Activated CD4-positive, alpha-beta T cell treated with anti-CD3 and anti-CD28 coated beads for 4 hours (primary cell): ENCODE data around the gene CASTOR2.
"Not testable (repeated sequence)": the region's sequence is repeated elsewhere in the genome, so short reads cannot be mapped to it uniquely, and the experiment has no call there.

ENCODE experiments used
- DNase-seq, 2 donors: peaks; one replicate each; pipeline ENCODE4 v3.0.0-alpha.2; 2020

The CASTOR2 gene

DNA sequence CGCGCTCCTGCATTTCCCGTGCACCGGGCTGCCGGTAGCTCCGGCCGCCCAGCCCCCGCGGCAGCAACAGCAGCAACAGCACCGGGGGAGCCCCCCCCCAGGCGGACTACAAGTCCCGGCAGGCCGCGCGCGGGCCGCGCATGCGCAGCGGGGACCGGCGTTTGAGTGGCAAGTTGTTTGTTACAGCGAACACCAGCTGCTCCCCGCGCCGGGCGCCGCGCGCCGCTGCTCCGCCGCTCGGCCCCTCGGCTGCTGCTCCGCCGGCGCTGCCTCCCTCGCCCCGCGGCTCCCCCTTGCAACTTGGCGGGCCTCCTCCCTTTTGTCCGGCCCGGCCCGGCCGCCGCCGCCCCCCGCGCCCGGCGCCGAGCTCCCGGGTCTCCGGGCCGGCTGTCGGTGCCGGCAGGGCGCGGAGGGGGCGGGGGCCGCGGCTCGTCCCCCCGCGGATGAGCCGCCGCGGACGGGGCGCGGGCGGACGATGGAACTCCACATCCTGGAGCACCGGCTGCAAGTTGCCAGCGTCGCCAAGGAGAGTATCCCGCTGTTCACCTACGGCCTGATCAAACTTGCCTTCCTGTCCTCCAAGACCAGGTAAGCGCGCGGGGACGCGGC lies at the start of gene CASTOR2:
Gene CASTOR2 (plus strand): TSS at position 195 of the 609 bp plus-strand sequence. CDS start 281 bp downstream, at position 476.
- DNase-seq, result peak; percentile 68 to 75

DNA sequence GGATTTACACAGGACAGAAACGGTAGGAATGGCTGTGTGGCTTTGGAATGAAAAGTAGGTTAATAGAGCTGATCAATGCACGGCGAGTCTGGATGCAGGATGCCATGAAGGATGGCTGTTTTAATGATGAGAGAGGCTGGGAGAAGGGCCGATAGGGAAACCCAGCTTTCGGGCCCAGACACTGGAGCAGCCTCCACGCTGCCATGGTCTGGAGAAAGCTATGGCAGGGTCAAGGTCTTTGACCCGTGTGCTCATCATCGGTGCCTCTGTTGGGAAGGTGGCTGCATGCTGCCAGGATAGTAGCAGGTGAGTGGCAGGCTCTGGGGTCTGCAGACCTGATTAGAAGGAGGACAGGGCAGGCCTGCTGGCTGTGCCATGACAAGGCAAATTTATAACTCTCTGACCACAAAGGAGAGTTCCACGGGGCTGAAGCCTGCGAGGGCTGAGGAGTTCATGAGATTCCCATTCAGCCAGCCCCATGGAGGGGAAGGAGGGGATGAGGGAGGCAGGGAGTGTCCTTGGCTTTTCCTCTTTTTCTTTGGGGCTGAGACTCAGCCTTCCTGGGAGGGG lies 42.1 kb upstream of the CASTOR2 start:
- DNase-seq, result not testable (repeated sequence)

DNA sequence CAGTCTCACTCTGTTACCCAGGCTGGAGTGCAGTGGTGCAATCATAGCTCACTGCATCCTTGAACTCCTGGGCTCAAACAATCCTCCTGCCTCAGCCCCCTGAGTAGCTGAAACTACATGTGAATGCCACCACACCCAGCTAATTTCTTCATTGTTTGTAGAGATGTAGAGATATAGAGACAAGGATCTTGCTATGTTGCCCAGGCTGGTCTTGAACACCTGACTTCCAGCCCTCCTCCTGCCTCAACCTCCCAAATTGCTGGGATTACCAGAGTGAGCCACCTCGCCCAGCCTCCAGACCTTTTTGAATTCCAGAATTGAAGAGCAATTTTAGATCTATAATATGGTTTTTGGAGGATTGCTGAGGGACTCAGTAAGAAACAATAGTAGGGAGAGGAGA lies 40.9 kb upstream of the CASTOR2 start:
- not testable (repeated sequence) for DNase-seq

DNA sequence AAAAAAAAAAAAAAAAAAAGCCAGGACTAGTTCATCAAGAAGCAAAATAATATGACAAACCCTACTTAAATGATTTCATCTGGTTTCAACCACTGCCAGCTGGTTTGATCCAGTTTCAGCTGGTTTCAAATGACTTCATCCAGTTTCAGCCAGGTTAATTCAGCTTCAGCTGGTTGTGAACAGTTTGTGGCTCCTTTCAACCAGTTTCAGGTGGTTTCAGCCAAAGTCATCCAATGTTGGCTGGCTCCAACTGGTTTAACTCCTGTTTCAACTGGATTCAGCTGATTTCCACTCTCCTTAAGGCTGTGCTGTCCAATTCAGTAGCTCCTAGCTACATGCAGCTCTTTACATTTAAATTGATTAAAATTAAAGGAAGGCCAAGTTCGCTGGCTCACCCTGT lies 37.5 kb upstream of the CASTOR2 start:
- DNase-seq, result not testable (repeated sequence)

DNA sequence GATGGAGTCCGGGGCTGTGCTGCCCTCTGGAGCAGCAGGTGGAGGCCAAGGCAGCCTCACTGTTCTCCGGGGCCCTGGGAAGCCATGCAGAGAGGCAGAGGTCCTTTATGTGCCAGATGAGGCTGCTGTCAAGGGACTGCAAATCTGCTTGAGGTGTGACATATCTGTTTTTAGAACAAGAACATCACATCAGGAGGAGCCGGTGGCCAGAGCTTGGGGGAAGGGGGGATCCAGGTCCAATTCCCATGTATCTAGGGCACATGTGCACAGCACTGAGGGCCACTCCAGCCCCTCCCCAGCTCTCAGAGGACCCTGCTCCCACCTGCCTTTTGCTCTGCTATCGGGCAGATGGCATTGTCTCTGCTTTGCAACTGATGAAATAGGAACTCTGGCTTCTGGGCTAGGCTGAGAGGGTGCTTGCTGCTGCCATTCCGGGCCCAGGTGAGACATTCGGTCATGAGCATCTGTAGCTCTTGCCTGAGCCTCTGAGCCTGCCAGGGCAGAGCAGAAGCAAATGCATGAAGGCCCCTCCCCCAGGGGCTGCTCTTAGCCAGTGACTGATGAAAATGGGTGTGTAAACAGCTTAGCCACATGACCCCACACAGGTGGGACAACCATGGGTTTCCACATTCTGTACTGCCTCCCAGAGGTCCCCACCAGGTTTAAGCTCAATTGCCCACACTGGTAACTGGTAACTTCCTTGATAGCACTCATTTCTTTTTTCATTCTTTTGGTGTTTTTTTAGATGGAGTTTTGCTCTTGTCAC lies 32.8 kb upstream of the CASTOR2 start:
- not testable (repeated sequence) for DNase-seq

DNA sequence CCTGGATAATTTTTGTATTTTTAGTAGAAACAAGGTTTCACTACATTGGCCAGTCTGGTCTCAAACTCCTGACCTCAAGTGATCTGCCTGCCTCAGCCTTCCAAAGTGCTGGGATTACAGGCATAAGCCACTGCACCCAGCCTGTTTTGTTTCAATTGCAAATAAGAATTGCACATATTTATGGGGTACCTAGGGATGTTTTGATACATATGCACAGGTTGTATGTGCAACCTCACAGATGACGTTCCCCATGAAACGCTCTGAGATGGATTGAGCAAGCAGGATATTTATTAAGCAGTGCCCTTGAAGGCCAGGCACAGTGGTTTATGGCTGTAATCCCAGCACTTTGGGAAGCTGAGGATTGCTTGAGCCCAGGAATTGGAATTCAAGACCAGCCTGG lies 25.1 kb upstream of the CASTOR2 start:
- DNase-seq, result not testable (repeated sequence)

DNA sequence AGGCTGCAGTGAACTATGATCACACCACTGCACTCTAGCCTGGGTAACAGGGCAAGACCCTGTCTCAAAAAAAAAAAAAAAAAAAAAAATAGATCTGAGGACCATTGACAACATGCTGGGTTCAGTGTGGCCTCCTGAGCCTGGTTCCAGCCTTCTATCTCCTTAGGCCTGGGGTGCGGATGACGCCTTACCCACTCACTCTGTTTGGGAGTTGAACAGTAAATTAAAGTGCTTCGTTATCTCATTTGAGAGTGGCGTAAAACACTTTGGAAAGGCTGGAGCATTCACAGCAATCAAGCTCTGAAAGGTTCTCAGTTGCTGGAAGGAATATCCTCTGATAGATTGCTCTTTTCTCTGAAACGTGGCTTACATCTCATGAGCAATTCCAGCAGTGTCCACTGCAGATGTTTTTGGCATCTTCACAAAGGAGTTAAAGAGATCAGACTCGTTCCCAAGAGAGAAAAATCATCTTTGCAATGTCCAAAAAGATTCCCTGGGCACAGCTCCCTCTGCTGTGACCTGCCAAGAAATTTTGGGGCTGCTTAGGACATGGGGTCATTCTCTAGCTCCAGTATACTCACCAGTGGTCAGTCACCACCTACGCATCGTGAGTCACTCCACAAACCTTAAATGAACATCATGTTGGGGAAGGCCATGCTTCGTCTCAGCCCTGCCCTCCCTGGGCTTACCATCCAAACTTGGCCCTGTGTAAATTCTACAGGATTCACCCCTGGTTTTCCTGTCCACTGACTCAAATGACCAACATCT lies 23.0 kb upstream of the CASTOR2 start:
- not testable (repeated sequence) for DNase-seq

DNA sequence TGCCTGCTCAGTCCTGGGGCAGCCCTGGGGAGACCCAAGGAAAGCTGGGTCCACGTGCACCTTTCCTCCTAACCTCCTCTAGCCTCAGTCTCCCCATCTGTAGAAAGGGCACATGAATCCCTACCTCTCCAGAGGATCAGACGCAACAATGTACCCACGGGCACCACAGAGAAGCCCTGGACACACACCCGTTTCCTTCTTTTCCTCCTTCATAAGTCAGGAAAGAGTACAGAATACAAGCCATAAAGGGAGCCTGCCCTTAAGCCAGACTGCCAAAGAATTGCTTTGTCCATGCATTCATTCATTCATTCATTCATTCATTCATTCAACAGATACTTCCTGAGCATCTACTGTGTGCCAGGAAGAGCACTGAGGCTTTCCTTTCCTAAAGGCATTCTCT lies 20.6 kb upstream of the CASTOR2 start:
- DNase-seq, result not testable (repeated sequence)

DNA sequence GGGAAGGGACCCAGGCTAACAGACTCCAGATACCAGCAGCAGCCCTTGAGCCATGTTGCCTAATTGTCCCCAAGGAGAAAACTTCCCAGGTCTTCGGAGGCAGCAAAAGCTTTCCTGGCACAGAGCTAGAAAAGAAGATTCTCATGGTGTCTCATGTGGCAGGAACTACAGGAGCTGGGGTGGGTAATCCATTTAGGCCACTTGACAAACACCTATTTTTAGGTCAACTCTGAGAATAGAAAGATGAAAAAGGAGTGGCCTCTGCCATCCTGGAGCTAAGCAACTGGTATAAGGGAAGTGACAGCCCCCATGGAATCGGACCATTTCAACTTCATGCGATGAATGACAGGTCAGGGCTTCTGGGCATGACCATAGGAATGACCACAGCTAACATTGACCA lies 16.8 kb upstream of the CASTOR2 start:
- not testable (repeated sequence) for DNase-seq

DNA sequence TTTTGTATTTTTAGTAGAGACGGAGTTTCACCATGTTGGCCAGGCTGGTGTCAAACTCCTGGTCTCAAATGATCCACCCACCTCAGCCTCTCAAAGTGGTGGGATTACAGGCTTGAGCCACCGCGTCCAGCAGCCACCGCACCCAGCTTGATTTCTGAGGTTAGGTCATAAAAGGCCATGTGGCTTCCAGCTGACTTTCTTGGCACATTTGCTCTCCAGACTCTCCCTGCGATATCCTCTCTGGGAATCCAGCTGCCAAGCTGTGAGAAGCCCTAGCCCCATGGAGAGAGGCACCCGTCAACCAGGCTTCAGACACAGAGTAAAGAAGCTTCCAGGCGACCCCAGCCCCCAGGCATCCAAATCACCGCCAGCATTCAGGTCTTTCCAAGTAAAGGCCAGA lies 10.7 kb upstream of the CASTOR2 start:
- not testable (repeated sequence) for DNase-seq

DNA sequence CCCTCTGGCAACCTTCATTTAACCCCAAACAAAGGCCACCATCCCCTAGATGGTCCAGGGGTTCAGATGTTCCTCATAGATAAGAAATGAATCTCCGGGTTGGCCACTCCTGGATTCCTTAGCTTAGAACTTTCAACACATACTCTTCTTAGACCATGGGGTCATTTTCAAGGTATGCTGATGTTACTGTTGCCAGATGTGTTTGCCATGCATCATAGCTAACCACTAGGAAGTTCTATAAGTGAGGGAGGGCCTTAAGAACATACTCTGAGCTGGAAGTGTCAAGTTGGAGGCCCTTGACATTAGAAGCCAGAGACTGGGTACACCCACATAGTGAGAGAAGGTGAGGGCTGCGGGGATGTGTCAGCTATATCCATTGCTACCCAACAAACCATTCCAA lies 6.2 kb upstream of the CASTOR2 start:
- DNase-seq, result not testable (repeated sequence)

DNA sequence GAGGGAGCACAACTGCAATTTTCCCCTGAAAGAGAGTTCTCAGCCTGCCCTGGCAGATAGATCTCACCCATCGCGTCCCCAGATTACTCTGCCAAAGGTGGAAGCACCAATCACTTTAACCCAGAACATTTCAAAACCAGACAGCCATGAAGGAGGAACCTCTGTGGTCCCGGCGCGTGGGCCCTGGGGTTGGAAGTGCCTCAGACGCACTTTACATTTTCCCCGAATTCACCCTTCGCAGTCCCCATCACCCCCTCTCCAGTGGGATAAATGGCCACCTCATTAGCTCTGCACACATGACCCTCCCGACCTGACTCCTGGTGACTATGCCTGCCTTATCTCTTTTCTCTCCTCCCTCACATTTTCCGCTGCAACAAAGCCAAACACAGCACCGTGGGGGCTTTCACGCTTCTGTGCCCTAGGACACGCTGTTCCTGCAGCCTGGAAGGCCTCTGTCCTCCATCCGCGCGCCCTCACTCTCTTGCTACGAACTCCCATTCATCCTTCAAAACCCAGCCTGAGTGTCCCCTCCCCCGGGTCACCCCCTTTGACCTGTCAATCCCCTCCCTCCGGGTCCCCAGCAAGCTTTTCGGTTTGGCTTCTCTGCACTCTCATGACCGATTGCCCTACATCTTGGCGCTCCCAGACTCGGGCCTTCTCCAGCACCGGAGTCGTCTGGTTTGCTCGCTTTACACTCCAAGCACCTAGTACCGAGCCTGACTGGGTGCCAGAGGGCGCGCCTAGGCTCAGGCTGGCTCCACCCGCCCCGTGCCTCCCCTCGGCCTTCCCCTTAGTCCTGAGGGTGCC lies 598 bp upstream of the CASTOR2 start:
- DNase-seq, result not testable (repeated sequence)

DNA sequence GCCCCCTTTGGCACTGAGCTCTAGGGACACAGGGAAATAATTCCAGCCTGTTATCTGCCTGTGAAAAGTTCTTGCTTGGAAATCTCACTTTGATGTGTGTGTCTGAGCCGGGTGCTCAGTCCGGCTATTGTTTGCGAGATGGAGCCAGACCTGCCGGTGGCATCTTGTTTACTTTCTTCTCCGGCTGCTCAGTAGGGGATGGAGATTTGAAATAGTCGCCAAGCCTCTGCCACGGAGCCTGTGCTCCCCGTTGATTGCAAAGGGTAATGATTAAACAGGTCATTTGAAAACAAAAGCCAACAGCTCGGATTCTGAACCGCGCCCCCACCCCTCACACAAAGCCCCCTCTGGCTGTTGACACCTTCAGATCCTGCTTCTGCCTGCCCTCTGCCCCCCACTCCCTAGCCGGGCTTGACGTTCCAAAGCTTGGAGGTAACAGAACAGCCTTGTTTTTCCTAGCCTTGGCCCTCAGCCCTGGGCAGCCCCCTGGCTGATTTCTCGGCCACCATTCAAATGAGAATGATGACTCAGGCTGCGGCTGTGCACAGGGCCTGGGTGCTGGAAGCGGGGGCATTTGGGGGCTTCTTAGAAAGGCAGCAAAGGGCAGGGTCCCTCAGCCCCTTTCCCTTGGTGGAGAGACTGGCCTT lies 1.8 kb downstream of the CASTOR2 start:
- DNase-seq, result not testable (repeated sequence)

DNA sequence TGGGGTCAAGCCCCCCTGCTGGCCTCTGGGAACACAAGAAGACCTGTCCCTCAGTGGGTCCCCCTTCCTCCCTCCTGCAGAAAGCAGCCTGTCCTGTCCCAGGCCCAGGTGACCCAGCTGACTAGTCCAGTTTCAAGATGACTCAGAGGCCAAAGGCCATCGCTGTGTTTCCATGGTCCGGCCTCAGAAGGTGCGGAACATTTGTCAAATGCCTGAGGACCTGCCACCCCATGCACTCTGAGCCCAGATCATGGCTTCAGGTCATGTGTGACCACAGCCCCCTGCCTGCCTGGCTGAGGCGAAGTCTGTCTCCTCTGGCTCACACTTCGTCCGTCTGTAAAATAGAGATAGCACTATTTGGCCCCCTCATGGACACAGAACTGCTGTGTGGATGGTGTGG lies 2.4 kb downstream of the CASTOR2 start:
- DNase-seq, result not testable (repeated sequence)

DNA sequence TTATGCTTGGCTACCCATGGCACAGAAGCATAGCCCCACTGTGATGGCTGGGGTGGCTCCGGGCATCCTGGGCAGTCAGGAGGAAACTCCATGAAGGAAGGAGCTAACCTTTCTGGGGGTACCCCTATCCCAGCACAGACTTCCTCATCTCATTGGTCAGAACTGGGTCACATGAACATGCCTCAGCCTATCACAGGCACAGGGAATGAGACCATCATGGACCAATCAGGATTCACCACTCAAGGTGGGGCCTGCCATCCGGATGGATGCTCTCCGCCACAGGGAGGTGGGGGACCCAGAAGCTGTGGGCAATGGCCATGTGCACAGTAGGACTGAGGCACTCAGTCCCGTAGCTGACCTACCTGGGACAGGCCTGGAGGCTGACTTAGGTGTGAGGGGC lies 6.9 kb downstream of the CASTOR2 start:
- not testable (repeated sequence) for DNase-seq

DNA sequence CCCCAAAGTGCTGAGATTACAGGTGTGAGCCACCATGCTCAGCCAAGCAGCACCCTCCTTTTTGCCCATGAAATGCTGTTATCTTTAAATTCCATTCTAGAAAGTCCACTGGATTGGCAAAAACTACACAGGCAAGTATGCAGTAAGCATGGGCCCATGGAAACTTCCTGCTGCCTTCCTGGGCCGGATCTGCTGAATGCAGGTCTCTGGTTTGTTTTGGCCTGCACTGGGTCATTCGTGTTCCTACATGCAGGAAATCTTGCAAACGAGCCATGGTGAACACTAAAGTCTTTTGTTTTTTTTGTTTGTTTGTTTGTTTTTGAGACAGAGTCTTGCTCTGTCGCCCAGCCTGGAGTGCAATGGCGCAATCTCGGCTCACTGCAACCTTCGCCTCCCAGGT lies 7.9 kb downstream of the CASTOR2 start:
- not testable (repeated sequence) for DNase-seq

DNA sequence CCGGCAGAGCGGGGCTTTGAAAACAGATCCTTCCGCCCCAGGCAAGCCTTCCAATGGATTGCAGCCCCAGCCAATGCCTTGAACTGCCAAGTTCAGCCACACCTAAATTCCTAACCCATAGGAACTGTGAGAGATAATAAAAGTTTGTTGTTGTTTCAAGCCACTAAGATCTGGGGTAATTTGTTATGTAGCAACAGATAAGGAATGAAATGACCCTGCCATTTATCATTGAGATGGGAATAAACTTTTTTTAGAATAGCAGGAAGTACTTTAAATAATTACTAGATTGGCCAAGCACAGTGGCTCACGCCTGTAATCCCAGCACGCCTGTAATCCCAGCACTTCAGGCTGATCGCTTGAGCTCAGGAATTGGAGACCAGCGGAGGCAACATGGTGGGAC lies 11.5 kb downstream of the CASTOR2 start:
- DNase-seq, result not testable (repeated sequence)

DNA sequence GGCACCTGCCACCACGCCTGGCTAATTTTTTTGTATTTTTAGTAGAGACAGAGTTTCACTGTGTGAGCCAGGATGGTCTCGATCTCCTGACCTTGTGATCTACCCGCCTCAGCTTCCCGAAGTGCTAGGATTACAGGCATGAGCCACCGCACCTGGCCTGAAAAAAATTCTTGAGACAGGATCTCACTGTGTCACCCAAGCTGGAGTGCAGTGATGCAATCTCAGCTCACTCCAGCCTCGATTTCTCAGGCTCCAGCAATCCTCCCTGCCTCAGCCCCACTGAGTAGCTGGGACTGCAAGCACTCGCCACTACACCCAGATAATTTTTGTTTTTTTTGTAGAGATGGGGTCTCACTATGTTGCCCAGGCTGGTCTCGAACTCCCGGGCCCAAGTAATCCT lies 13.0 kb downstream of the CASTOR2 start:
- DNase-seq, result not testable (repeated sequence)

DNA sequence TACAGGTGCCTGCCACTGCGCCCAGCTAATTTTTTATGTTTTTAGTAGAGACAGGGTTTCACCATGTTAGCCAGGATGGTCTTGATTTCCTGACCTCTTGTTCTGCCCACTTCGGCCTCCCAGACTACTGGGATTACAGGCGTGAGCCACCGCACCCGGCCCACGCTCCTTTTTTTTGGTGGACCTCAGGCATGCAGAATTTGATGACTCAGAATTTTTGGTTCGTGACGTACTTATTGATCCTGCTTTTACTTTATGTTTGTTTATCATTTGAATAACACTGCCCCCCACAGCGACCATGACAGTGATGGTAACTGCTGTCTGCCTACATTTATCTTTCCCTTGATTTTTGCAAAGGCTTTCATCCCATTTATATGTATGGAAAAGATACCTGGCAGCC lies 23.9 kb downstream of the CASTOR2 start:
- DNase-seq, result not testable (repeated sequence)

DNA sequence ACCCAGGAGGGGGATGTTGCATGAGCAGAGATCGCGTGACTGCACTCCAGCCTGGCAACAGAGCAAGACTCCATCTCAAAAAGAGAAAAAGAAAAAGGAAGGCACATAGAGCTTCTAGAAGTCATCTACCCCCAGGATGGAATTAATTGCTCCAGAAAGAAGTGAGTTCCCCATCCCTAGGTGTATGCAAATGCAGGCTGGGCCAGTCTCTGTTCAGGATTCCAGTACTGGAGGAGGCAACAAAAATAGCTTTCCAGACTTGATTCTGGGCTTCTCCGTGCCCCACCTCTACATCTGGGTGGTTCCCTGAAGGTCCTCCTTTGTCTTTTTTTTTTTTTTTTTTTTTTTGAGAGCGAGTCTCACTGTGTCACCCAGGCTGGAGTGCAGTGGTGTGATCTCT lies 28.6 kb downstream of the CASTOR2 start:
- DNase-seq, result no peak

DNA sequence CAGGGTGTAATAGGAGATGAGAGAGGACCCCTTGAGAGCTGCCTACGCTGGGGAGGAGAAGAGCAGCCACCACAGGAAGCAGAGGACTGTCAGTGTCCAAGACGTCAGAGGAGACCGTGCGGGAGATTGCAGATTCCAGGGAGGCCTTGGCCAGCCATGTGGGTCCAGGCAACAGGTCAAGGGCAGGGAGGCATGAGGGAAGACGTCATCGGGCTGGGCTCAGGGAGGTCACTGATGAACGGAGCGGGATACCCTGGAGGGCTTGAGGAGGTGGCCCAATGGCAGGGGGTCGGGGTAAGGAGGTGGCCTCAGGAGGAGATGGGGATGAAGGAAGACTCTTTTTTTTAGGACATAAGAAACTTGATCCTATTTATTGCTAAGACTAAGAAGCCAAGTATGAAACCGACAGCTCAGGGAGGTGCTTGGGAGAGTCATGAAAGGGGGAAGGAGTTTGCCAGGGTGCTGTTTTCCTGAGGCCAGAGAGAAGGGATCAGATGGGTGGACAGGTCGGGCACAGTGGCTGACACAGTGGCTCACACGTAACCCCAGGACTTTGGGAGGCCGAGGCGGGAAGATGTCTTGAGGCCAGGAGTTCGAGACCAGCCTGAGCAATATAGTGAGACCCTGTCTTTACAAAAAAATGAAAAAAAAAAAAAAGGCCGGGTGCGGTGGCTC lies 30.5 kb downstream of the CASTOR2 start:
- DNase-seq, result not testable (repeated sequence)
